Measurements from ENCODE around the gene CALML3. TPM values are rescaled to one million over a fixed set of nuclear protein-coding genes. Genes with fewer than 3 reads are reported as not detected.

The CALML3 gene
- total and polyA plus RNA-seq, 2 donors (not counting 1 experiment from before 2014, with no cell fraction given), result not detected

- WGBS (ENCODE audit: insufficient coverage), result 77% methylated on average over 9 of the region's 16 CpGs
- no peak overlapping the region for H3K27ac ChIP-seq (ENCODE audit: low read length in 2 of 2)
- POLR2A ChIA-PET, result no interaction called here
These were observed 23.3 kb downstream of the CALML3 start for GRCh38 chr10:5547931-5548660.

More at GRCh38 chr10:5547931-5548660, 23.3 kb downstream of the CALML3 start:
- CTCF ChIA-PET, result interaction anchor here (0.9 kb wide), 1 partner anchor 75 kb away, joined by 3 read pairs; no protein-coding TSS in a partner anchor
- H3K9ac ChIP-seq (ENCODE audit: low read length), result peak overlapping the region; percentile 14
- H3K27ac Mint-ChIP-seq, result no peak overlapping the region
- peaks cover 0 to 7% of the 10 kb centered on the region in 2 donors for H3K4me1 ChIP-seq (ENCODE audit: control insufficient read depth in 2 of 2, insufficient read depth in 2 of 2, low read length in 2 of 2)
- H3K27me3 Mint-ChIP-seq, result peaks cover 2% of the 10 kb centered on the region
- intact Hi-C loops (cut with micrococcal nuclease), result no loop called here
- no peaks in the 10 kb centered on the region for H4K20me1 ChIP-seq (ENCODE audit: control insufficient read depth, insufficient read depth, low read length, poor library complexity, severe bottlenecking)
- ATAC-seq (ENCODE audit: low read depth) (no peak), DNase-seq (no peak)
- no peaks in the 10 kb centered on the region for H3K27me3 ChIP-seq (replicated peaks in 1 of 4; ENCODE audit: control extremely low read depth in 1 of 4, control insufficient read depth in 3 of 4, insufficient read depth in 4 of 4, low read length in 3 of 4)
- TF ChIP-seq EZH2 (IDR thresholded peaks at IDR 0.05; ENCODE audit: borderline replicate concordance, insufficient read depth, low read depth, low read length, poor library complexity, severe bottlenecking) (no peak), CTCF (IDR thresholded peaks at IDR 0.05) (no peak)
- H3K4me1 Mint-ChIP-seq, result peaks cover 5% of the 10 kb centered on the region
- H3K9me3 ChIP-seq (ENCODE audit: control extremely low read depth in 1 of 3, control insufficient read depth in 2 of 3, insufficient read depth in 1 of 3, low read length in 2 of 3), result peaks cover 0 to 3% (median 0%) of the 10 kb centered on the region in 3 donors
- H2AFZ ChIP-seq (ENCODE audit: insufficient read depth, low read depth, low read length, poor library complexity, severe bottlenecking), result peak overlapping the region; percentile 61
- no peak overlapping the region for H3K4me3 Mint-ChIP-seq
- no peaks in the 10 kb centered on the region for H3K79me2 ChIP-seq (ENCODE audit: control insufficient read depth, insufficient read depth, low read length)
- peaks cover 3% of the 10 kb centered on the region for H3K9me3 Mint-ChIP-seq (ENCODE audit: insufficient read depth)
- H3K4me2 ChIP-seq (replicated peaks; ENCODE audit: low read depth, low read length, poor library complexity, severe bottlenecking), result peak overlapping the region; percentile 50
- H3K4me3 ChIP-seq (ENCODE audit: control extremely low read depth in 1 of 5, extremely low read depth in 1 of 5, insufficient read depth in 1 of 5, low read depth in 2 of 5, low read length in 4 of 5), result peak overlapping the region in 3 of 5 experiments; percentile 20 to 40 (median 32)
- H3K36me3 ChIP-seq (replicated peaks in 1 of 2; ENCODE audit: control extremely low read depth in 1 of 2, control insufficient read depth in 1 of 2, extremely low read depth in 1 of 2, insufficient read depth in 2 of 2, low read length in 1 of 2), result no peaks in the 10 kb centered on the region

Measured in B cell (primary cell).